HG02938 (cell line): Measurements from ENCODE around the gene DCAF11.

Experiments used
- ATAC-seq: cut with Tn5 transposase; IDR thresholded peaks from one replicate; pipeline ENCODE4 v1.9.1; 2021; ENCODE audit warnings: mild to moderate bottlenecking, moderate library complexity; ENCODE audit not compliant: unreplicated experiment

DCAF11 gene

GRCh38 chr14:24114532-24115421 is at the start of gene DCAF11, which contains the start of gene NRL:
DCAF11 (plus strand) TSS chr14:24114777; CDS start chr14:24115595, 818 bp downstream.
NRL (minus strand) TSS chr14:24114949; CDS start chr14:24082848, 32,101 bp downstream.
- ATAC-seq: peak; percentile 82

- no peak for ATAC-seq
Measured at GRCh38 chr14:24064856-24065255, 49.7 kb upstream of the DCAF11 start.

GRCh38 chr14:24065408-24065807 is 49.2 kb upstream of the DCAF11 start:
- no peak for ATAC-seq

- ATAC-seq: no peak
Measured at GRCh38 chr14:24066496-24067132, 48.0 kb upstream of the DCAF11 start.

- no peak for ATAC-seq
Measured at GRCh38 chr14:24067133-24068082, 47.2 kb upstream of the DCAF11 start.

GRCh38 chr14:24068711-24069410 is 45.7 kb upstream of the DCAF11 start:
- no peak for ATAC-seq

- no peak for ATAC-seq
Measured at GRCh38 chr14:24069411-24069735, 45.2 kb upstream of the DCAF11 start.

GRCh38 chr14:24070285-24071143 is 44.1 kb upstream of the DCAF11 start:
- ATAC-seq: no peak

- ATAC-seq: no peak
Measured at GRCh38 chr14:24071144-24071697, 43.4 kb upstream of the DCAF11 start, which contains the start of gene CPNE6. CPNE6 (plus strand) TSS chr14:24071562; CDS start chr14:24072937, 1,375 bp downstream.

- no peak for ATAC-seq
Measured at GRCh38 chr14:24071836-24072430, 42.6 kb upstream of the DCAF11 start.

GRCh38 chr14:24072436-24072835 is 42.1 kb upstream of the DCAF11 start:
- no peak for ATAC-seq

GRCh38 chr14:24072881-24073877 is 41.4 kb upstream of the DCAF11 start:
- no peak for ATAC-seq

- no peak for ATAC-seq
Measured at GRCh38 chr14:24074625-24075484, 39.7 kb upstream of the DCAF11 start.

GRCh38 chr14:24075485-24076301 is 38.9 kb upstream of the DCAF11 start:
- ATAC-seq: no peak

GRCh38 chr14:24076302-24076601 is 38.3 kb upstream of the DCAF11 start:
- ATAC-seq: no peak

GRCh38 chr14:24077086-24077485 is 37.5 kb upstream of the DCAF11 start:
- no peak for ATAC-seq
